GM23338 (cell line): ENCODE results near the gene RAPGEF5. TPM values are rescaled to one million over a fixed set of nuclear protein-coding genes. Genes with fewer than 3 reads are reported as not detected.

Experiments
- ATAC-seq: fragments of 200-7000 bp; cut with Tn5 transposase; 3 replicates; pipeline ENCODE4 v1.9.1; 2020
- DNase-seq: peaks from one replicate; pipeline ENCODE4 v3.0.0-alpha.2; 2015; ENCODE audit warnings: low spot score
- H2AFZ ChIP-seq: fragments of 200-600 bp; sonication (generic); 2 replicates; pipeline ENCODE4 v1.8.0; 2016; ENCODE audit warnings: antibody characterized with exemption, mild to moderate bottlenecking, moderate library complexity
- H3F3A ChIP-seq: fragments of 200-600 bp; sonication (generic); replicated peaks from 2 replicates; pipeline ENCODE4 v1.8.0; 2017; ENCODE audit warnings: antibody characterized with exemption, mixed run types, low read depth
- H3K27ac ChIP-seq: fragments of 200-600 bp; sonication (generic); 2 replicates; pipeline ENCODE4 v1.6.1; 2016; ENCODE audit warnings: low read depth
- H3K27me3 ChIP-seq: fragments of 200-600 bp; sonication (generic); 2 replicates; pipeline ENCODE4 v1.8.0; 2016; ENCODE audit warnings: mild to moderate bottlenecking, mixed run types, moderate library complexity; ENCODE audit not compliant: insufficient read depth
- H3K36me3 ChIP-seq: fragments of 200-600 bp; sonication (generic); 2 replicates; pipeline ENCODE4 v1.8.0; 2016; ENCODE audit warnings: mild to moderate bottlenecking; ENCODE audit not compliant: insufficient read depth
- H3K4me1 ChIP-seq: fragments of 200-600 bp; sonication (generic); 2 replicates; pipeline ENCODE4 v1.8.0; 2016; ENCODE audit warnings: mild to moderate bottlenecking, moderate library complexity; ENCODE audit not compliant: insufficient read depth
- H3K4me2 ChIP-seq: fragments of 200-600 bp; sonication (generic); 2 replicates; pipeline ENCODE4 v1.7.1; 2017; ENCODE audit warnings: mixed run types
- H3K4me3 ChIP-seq: fragments of 200-600 bp; sonication (generic); 2 replicates; pipeline ENCODE4 v1.6.1; 2016; ENCODE audit warnings: mixed run types
- H3K79me2 ChIP-seq: fragments of 200-600 bp; sonication (generic); replicated peaks from 2 replicates; pipeline ENCODE4 v1.8.0; 2017; ENCODE audit warnings: mild to moderate bottlenecking; ENCODE audit not compliant: insufficient read depth
- H3K9me2 ChIP-seq: fragments of 200-600 bp; sonication (generic); 2 replicates; pipeline ENCODE4 v1.8.0; 2017; ENCODE audit not compliant: insufficient read depth
- H4K20me1 ChIP-seq: fragments of 200-600 bp; sonication (generic); replicated peaks from 2 replicates; pipeline ENCODE4 v1.8.0; 2017; ENCODE audit warnings: mild to moderate bottlenecking; ENCODE audit not compliant: insufficient read depth
- H3K27ac Mint-ChIP-seq: 2 replicates; pipeline ENCODE4 v1.8.0; 2020; ENCODE audit warnings: inconsistent platforms, mild to moderate bottlenecking, moderate library complexity, mixed read lengths
- H3K27me3 Mint-ChIP-seq: 3 replicates; pipeline ENCODE4 v1.8.0; 2022; ENCODE audit warnings: low read depth, mild to moderate bottlenecking, moderate library complexity, mixed read lengths, inconsistent platforms; ENCODE audit not compliant: insufficient read depth, poor library complexity
- H3K36me3 Mint-ChIP-seq: 3 replicates; pipeline ENCODE4 v1.8.0; 2021; ENCODE audit warnings: low read depth, mild to moderate bottlenecking, inconsistent platforms, moderate library complexity, mixed read lengths
- H3K4me1 Mint-ChIP-seq: 3 replicates; pipeline ENCODE4 v1.8.0; 2020; ENCODE audit warnings: mild to moderate bottlenecking, inconsistent platforms, mixed read lengths
- H3K4me3 Mint-ChIP-seq: 3 replicates; pipeline ENCODE4 v1.8.0; 2021; ENCODE audit warnings: moderate library complexity, mild to moderate bottlenecking, inconsistent platforms, mixed read lengths
- H3K9me3 Mint-ChIP-seq: 3 replicates; pipeline ENCODE4 v1.8.0; 2020; ENCODE audit warnings: moderate library complexity, mild to moderate bottlenecking, inconsistent platforms, mixed read lengths
- CREB1 ChIP-seq: fragments of 250-450 bp; sonication (Bioruptor Pico); IDR thresholded peaks from 2 replicates; pipeline ENCODE4 v1.5.0; 2020; ENCODE audit warnings: low read depth, mild to moderate bottlenecking, moderate library complexity
- EZH2phosphoT487 ChIP-seq: fragments of 200-600 bp; sonication (generic); IDR thresholded peaks from one replicate; pipeline ENCODE4 v1.8.1; 2018; ENCODE audit warnings: antibody characterized with exemption; ENCODE audit not compliant: unreplicated experiment
- JUNB ChIP-seq: IDR thresholded peaks from one replicate; pipeline ENCODE4 v1.6.1; 2016; ENCODE audit warnings: antibody characterized with exemption; ENCODE audit not compliant: unreplicated experiment
- POLR2AphosphoS5 ChIP-seq: IDR thresholded peaks from 2 replicates; pipeline ENCODE4 v1.6.1; 2016; ENCODE audit warnings: antibody characterized with exemption, low read depth
- STAT1 ChIP-seq: IDR thresholded peaks from one replicate; pipeline ENCODE4 v1.6.1; 2016; ENCODE audit warnings: antibody characterized with exemption; ENCODE audit not compliant: unreplicated experiment
- ZNF331 ChIP-seq: fragments of 250-450 bp; sonication (Bioruptor Pico); IDR thresholded peaks from 2 replicates; pipeline ENCODE4 v1.5.0; 2020; ENCODE audit warnings: low read depth, mild to moderate bottlenecking, moderate library complexity
- polyA plus RNA-seq: library from polyadenylated mRNA; unstranded; fragments of >200 nt; fragmentation: Nextera tagmentation; extraction: Ambion mirVana; gene quantifications from 2 replicates; pipeline ENCODE4 v1.2.1, GENCODE V29; 2016
- total RNA-seq: library from RNA; depleted of rRNA; stranded (reverse); fragments of >200 nt; shearing (Covaris generic); gene quantifications from 2 replicates; pipeline ENCODE4 v1.2.3, GENCODE V29; 2014
- TF ChIP-seq, protein P1 (sequence below): IDR thresholded peaks from one replicate; pipeline ENCODE4 v1.6.1; 2018; ENCODE audit warnings: antibody characterized with exemption; ENCODE audit not compliant: unreplicated experiment
- TF ChIP-seq, protein P2 (sequence below): fragments of 250-450 bp; sonication (Bioruptor Pico); IDR thresholded peaks from 2 replicates; pipeline ENCODE4 v1.5.0; 2020; ENCODE audit warnings: mild to moderate bottlenecking, moderate library complexity
- TF ChIP-seq, protein P3 (sequence below): IDR thresholded peaks from 2 replicates; pipeline ENCODE4 v1.6.1; 2016; ENCODE audit warnings: antibody characterized with exemption

RAPGEF5 gene
- total and polyA plus RNA-seq, 2 experiments from 2014 or later, result 6.3 to 13.1 TPM

DNA sequence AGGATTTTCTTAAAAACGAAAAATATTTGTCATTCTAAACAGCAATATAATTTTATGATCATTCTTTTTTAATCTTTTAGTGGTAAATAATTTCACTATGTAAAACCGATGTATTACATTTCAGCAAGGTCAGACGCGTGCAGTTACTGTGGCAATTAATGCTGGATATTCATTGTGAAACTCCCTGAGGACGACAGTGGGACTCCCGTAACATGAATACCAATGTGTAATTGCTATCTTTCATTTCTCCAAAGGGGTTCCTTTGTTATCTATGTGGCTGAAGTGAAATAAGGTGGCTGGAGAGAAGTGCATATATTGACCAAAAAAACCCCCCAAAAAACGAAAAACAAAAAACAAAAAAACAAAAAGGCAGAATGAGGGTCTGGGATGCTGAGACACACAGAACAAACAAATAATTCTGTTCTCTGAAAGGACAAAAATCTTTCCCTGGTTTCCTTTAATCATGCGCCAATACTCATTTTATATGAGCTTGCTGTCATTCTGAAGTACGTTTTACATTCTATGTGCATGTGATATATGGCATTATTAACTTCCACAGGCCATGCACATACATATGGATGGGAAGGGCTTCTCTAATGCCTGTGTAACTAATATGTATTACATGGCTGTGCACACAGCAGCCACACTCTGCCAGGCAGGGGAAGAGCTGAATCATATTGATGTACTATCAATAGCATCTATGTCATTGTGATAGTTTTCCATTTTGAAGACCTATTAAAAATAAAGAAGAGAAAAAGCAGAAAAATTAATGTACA is 161.4 kb downstream of the RAPGEF5 start (continued):
- TF ChIP-seq, protein P1, sequence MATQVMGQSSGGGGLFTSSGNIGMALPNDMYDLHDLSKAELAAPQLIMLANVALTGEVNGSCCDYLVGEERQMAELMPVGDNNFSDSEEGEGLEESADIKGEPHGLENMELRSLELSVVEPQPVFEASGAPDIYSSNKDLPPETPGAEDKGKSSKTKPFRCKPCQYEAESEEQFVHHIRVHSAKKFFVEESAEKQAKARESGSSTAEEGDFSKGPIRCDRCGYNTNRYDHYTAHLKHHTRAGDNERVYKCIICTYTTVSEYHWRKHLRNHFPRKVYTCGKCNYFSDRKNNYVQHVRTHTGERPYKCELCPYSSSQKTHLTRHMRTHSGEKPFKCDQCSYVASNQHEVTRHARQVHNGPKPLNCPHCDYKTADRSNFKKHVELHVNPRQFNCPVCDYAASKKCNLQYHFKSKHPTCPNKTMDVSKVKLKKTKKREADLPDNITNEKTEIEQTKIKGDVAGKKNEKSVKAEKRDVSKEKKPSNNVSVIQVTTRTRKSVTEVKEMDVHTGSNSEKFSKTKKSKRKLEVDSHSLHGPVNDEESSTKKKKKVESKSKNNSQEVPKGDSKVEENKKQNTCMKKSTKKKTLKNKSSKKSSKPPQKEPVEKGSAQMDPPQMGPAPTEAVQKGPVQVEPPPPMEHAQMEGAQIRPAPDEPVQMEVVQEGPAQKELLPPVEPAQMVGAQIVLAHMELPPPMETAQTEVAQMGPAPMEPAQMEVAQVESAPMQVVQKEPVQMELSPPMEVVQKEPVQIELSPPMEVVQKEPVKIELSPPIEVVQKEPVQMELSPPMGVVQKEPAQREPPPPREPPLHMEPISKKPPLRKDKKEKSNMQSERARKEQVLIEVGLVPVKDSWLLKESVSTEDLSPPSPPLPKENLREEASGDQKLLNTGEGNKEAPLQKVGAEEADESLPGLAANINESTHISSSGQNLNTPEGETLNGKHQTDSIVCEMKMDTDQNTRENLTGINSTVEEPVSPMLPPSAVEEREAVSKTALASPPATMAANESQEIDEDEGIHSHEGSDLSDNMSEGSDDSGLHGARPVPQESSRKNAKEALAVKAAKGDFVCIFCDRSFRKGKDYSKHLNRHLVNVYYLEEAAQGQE, result no peak
- TF ChIP-seq EZH2phosphoT487 (no peak), ZNF331 (CRISPR knock-in tag) (no peak)

DNA sequence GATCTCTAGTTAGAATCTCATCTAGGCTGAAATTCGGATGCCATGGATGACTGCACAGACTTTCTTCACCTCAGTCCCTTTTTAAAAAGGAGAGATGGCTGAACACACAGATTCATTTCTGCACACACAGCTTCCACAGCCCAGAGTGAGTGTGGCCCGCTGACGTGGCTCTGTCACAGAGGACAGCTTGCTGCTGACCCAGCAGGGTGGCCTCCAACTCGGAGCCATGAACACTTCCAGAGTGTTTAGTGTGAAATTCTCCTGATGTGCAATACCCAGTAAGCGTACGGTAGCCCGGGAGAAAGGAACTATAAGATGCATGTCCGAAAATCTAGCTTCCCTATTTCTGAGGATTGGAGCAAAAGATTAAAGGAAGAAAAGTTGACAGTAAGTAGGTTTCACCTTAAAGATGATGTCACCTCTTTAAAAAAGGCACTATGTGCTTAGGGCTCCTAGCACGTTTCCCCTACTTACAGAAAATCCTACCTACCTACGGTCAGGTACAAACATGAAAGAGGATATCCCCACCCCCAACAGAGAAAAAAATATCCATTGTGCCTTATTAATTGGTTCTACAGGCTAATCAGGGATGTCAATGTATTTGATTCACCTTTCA is 162.2 kb downstream of the RAPGEF5 start:
- H3K79me2 ChIP-seq, result no peaks in the 10 kb centered on the region
- Mint-ChIP-seq H3K27me3 (peaks cover 11% of the 10 kb centered on the region), H3K4me3 (no peak overlapping the region), H3K36me3 (0 out of 3 replicates have a peak, but pooled peaks cover 4% of the 10 kb centered on the region), H3K27ac (no peak overlapping the region), H3K9me3 (no peaks in the 10 kb centered on the region), H3K4me1 (peaks cover 62% of the 10 kb centered on the region)
- H3K4me1 ChIP-seq, result peaks cover 49% of the 10 kb centered on the region
- ATAC-seq (no peak), DNase-seq (no peak)
- no peak overlapping the region for H3K27ac ChIP-seq
- no peaks in the 10 kb centered on the region for H3F3A ChIP-seq
- H3K4me3 ChIP-seq, result no peak overlapping the region
- no peaks in the 10 kb centered on the region for H3K9me2 ChIP-seq
- peaks cover 56% of the 10 kb centered on the region for H3K27me3 ChIP-seq
- TF ChIP-seq CREB1 (CRISPR knock-in tag) (no peak), STAT1 (no peak), JUNB (no peak), POLR2AphosphoS5 (no peak)
- TF ChIP-seq, protein P2, sequence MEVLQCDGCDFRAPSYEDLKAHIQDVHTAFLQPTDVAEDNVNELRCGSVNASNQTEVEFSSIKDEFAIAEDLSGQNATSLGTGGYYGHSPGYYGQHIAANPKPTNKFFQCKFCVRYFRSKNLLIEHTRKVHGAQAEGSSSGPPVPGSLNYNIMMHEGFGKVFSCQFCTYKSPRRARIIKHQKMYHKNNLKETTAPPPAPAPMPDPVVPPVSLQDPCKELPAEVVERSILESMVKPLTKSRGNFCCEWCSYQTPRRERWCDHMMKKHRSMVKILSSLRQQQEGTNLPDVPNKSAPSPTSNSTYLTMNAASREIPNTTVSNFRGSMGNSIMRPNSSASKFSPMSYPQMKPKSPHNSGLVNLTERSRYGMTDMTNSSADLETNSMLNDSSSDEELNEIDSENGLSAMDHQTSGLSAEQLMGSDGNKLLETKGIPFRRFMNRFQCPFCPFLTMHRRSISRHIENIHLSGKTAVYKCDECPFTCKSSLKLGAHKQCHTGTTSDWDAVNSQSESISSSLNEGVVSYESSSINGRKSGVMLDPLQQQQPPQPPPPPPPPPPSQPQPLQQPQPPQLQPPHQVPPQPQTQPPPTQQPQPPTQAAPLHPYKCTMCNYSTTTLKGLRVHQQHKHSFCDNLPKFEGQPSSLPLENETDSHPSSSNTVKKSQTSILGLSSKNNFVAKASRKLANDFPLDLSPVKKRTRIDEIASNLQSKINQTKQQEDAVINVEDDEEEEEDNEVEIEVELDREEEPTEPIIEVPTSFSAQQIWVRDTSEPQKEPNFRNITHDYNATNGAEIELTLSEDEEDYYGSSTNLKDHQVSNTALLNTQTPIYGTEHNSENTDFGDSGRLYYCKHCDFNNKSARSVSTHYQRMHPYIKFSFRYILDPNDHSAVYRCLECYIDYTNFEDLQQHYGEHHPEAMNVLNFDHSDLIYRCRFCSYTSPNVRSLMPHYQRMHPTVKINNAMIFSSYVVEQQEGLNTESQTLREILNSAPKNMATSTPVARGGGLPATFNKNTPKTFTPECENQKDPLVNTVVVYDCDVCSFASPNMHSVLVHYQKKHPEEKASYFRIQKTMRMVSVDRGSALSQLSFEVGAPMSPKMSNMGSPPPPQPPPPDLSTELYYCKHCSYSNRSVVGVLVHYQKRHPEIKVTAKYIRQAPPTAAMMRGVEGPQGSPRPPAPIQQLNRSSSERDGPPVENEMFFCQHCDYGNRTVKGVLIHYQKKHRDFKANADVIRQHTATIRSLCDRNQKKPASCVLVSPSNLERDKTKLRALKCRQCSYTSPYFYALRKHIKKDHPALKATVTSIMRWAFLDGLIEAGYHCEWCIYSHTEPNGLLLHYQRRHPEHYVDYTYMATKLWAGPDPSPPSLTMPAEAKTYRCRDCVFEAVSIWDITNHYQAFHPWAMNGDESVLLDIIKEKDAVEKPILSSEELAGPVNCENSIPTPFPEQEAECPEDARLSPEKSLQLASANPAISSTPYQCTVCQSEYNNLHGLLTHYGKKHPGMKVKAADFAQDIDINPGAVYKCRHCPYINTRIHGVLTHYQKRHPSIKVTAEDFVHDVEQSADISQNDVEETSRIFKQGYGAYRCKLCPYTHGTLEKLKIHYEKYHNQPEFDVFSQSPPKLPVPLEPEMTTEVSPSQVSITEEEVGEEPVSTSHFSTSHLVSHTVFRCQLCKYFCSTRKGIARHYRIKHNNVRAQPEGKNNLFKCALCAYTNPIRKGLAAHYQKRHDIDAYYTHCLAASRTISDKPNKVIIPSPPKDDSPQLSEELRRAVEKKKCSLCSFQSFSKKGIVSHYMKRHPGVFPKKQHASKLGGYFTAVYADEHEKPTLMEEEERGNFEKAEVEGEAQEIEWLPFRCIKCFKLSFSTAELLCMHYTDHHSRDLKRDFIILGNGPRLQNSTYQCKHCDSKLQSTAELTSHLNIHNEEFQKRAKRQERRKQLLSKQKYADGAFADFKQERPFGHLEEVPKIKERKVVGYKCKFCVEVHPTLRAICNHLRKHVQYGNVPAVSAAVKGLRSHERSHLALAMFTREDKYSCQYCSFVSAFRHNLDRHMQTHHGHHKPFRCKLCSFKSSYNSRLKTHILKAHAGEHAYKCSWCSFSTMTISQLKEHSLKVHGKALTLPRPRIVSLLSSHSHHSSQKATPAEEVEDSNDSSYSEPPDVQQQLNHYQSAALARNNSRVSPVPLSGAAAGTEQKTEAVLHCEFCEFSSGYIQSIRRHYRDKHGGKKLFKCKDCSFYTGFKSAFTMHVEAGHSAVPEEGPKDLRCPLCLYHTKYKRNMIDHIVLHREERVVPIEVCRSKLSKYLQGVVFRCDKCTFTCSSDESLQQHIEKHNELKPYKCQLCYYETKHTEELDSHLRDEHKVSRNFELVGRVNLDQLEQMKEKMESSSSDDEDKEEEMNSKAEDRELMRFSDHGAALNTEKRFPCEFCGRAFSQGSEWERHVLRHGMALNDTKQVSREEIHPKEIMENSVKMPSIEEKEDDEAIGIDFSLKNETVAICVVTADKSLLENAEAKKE (CRISPR knock-in tag), result no peak
- TF ChIP-seq, protein P3, sequence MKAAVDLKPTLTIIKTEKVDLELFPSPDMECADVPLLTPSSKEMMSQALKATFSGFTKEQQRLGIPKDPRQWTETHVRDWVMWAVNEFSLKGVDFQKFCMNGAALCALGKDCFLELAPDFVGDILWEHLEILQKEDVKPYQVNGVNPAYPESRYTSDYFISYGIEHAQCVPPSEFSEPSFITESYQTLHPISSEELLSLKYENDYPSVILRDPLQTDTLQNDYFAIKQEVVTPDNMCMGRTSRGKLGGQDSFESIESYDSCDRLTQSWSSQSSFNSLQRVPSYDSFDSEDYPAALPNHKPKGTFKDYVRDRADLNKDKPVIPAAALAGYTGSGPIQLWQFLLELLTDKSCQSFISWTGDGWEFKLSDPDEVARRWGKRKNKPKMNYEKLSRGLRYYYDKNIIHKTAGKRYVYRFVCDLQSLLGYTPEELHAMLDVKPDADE, result no peak
- TF ChIP-seq, protein P1, result no peak
- H4K20me1 ChIP-seq, result no peaks in the 10 kb centered on the region; the same call in 1 of the 2 replicates
- no peak overlapping the region for H3K4me2 ChIP-seq
- no peaks in the 10 kb centered on the region for H3K36me3 ChIP-seq
- no peak overlapping the region for H2AFZ ChIP-seq
